ENCODE results near the gene RNF112. TPM values are rescaled to one million over a fixed set of nuclear protein-coding genes. Genes with fewer than 3 reads are reported as not detected.

The RNF112 gene
- total RNA-seq, 3 donors from 2014 or later = 2.4 to 13.4 (median 3.4) TPM

DNA sequence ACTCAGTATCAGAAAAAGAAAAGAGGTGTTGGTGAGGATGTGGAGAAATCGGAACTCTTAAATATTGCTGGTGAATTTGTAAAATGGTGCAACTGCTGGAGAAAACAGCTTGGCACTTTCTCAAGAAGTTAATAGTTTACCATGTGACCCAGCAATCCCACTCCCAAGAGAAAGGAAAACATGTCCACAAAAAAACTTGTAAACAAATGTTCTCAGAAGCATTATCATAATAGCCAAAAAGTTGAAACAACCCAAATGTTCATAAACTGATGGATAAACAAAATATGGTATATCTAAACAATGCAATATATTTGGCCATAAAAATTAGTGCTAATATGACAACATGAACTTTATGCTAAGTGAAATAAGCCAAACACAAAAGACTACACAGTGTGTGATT is 35.3 kb upstream of the RNF112 start:
- H3K4me3 ChIP-seq = no peak overlapping the region
- intact Hi-C loops (cut with DNase I, micrococcal nuclease) = no loop called here
- DNase-seq = no peak
- ATAC-seq = no peak
- TF ChIP-seq CTCF (IDR thresholded peaks at IDR 0.05) = no peak
- no peaks in the 10 kb centered on the region for H3K9me3 ChIP-seq
- H3K4me1 ChIP-seq (ENCODE audit: low read depth) = peaks cover 13% of the 10 kb centered on the region
- H3K36me3 ChIP-seq (ENCODE audit: low read depth) = peaks cover 3% of the 10 kb centered on the region

- intact Hi-C loops (cut with DNase I, micrococcal nuclease) = no loop called here
- peak in 1 of 3 donors; percentile 68 for DNase-seq
- TF ChIP-seq CTCF (IDR thresholded peaks at IDR 0.05) = no peak
- peaks cover 3% of the 10 kb centered on the region for H3K36me3 ChIP-seq (ENCODE audit: low read depth)
- no peak for ATAC-seq
- H3K4me1 ChIP-seq (ENCODE audit: low read depth) = peaks cover 13% of the 10 kb centered on the region
- H3K9me3 ChIP-seq = no peaks in the 10 kb centered on the region
- H3K4me3 ChIP-seq = no peak overlapping the region
These were observed 34.2 kb upstream of the RNF112 start for GRCh38 chr17:19376811-19377210.

GRCh38 chr17:19377602-19378415 is 33.2 kb upstream of the RNF112 start:
- Histone ChIP-seq H3K4me3 (peak overlapping the region; percentile 71), H3K4me1 (ENCODE audit: low read depth) (peaks cover 13% of the 10 kb centered on the region), H3K36me3 (ENCODE audit: low read depth) (peaks cover 3% of the 10 kb centered on the region), H3K9me3 (no peaks in the 10 kb centered on the region)
- intact Hi-C loops (cut with DNase I, micrococcal nuclease) = no loop called here
- DNase-seq (peak; percentile 96 to 99 (median 99)), ATAC-seq (peak; percentile 89)
- peak; percentile 25 for TF ChIP-seq CTCF (IDR thresholded peaks at IDR 0.05)

DNA sequence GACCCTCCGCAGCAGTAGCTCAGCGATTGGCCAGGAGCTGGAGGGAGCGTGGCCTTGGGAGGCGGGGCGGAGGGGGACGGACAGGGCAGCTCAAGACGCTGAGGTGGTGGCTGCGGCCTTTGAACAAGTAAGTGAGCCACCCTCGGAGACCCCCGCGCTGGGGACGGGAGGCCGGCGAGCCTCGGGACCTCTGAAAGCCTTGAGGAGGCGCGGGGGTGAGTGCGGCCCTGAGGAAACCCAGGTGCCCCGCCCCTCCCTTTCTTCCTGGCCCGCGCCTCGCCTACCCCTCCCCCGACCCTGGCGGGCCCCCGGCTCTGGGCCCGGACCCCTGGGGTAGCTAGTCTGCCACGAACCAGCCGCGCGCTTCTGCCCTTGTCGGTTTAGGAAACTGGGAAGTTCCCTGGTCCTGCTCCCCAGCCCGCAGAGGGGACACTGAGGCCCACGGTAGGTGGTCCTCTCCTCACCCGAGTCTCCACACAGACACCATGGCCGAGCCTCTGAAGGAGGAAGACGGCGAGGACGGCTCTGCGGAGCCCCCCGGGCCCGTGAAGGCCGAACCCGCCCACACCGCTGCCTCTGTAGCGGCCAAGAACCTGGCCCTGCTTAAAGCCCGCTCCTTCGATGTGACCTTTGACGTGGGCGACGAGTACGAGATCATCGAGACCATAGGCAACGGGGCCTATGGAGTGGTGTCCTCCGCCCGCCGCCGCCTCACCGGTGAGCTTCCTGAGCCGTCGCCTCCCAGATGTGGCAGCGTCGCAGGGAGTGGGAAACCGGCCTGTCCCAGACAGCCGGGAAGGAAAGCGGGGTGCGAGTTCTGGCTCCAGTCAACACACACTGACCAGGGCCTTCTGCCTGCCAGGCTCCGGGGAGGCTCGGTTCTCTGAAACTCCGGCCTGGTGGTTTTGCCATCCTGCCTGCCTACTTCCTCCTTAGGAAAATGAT is 32.3 kb upstream of the RNF112 start, which contains the start of gene MAPK7:
Gene MAPK7 (plus strand): TSS at position 83 of the 945 bp plus-strand sequence. CDS start 403 bp downstream, at position 486.
- no peak for TF ChIP-seq CTCF (IDR thresholded peaks at IDR 0.05)
- Histone ChIP-seq H3K9me3 (no peaks in the 10 kb centered on the region), H3K4me3 (peak within 1 kb of the TSS; percentile 71), H3K36me3 (ENCODE audit: low read depth) (peaks cover 3% of the 10 kb centered on the region), H3K4me1 (ENCODE audit: low read depth) (peaks cover 17% of the 10 kb centered on the region)
- intact Hi-C loops (cut with DNase I, micrococcal nuclease) = no loop called here
- DNase-seq = no peak
- ATAC-seq = peak; percentile 12

DNA sequence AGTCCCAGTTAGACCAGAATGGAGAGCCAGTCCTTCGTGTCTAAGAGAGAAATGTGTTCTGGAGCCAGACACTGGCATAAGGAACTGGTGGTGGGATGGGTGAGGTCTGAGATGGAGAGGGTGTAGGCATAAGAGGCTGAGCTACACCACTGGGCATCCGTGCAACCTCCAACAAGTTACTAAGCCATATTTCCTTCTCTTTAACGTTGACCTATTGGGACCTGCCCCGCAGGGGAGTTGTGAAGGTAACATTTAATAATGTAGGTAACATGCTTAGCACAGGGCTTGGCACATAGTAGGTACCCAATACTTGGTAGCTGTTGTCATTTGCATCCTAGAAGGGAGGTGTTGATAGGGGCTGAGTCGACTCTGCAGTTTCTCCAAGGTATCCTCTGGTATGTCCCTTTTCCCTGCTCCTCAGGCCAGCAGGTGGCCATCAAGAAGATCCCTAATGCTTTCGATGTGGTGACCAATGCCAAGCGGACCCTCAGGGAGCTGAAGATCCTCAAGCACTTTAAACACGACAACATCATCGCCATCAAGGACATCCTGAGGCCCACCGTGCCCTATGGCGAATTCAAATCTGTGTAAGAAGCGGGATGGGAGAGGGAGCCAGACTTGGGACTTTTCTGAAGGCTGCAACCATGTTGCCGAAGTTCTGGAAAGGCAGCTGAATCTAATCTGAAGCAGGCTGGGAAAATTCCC is 31.5 kb upstream of the RNF112 start:
- Histone ChIP-seq H3K36me3 (ENCODE audit: low read depth) (peaks cover 3% of the 10 kb centered on the region), H3K9me3 (no peaks in the 10 kb centered on the region), H3K4me3 (no peak overlapping the region), H3K4me1 (ENCODE audit: low read depth) (peaks cover 24% of the 10 kb centered on the region)
- TF ChIP-seq CTCF (IDR thresholded peaks at IDR 0.05) = no peak
- DNase-seq (no peak), ATAC-seq (no peak)
- intact Hi-C loops (cut with DNase I, micrococcal nuclease) = no loop called here

Data from mucosa of descending colon (tissue), 3 donors.